Measurements from ENCODE around the gene EYA2.

GRCh38 chr20:46898423-46898822 lies 3.8 kb downstream of the EYA2 start:
- TF ChIP-seq SP1 (IDR thresholded peaks at IDR 0.05) (no peak), FOXK2 (IDR thresholded peaks at IDR 0.05) (no peak)

All from HEK293T (cell line).